Peyer's patch (tissue), 4 donors: ENCODE data around the gene SPATC1L.

Source experiments
- POLR2A ChIP-seq, 2 donors: fragments of 450-650 bp; IDR thresholded peaks; one replicate each; pipeline ENCODE4 v1.5.1; 2017; ENCODE audit warnings: antibody characterized with exemption in 2 of 2, mild to moderate bottlenecking in 2 of 2, moderate library complexity in 2 of 2
- TF ChIP-seq, protein P1 (sequence below), 6 experiments: fragments of 450-650 bp in 4 of 6; fragments of 200-600 bp in 2 of 6; sonication (generic) in 1 of 6; IDR thresholded peaks; one replicate each; pipeline ENCODE4 v1.5.1; 2017 to 2019; ENCODE audit warnings: antibody characterized with exemption in 6 of 6, mild to moderate bottlenecking in 3 of 6, moderate library complexity in 1 of 6

DNA sequence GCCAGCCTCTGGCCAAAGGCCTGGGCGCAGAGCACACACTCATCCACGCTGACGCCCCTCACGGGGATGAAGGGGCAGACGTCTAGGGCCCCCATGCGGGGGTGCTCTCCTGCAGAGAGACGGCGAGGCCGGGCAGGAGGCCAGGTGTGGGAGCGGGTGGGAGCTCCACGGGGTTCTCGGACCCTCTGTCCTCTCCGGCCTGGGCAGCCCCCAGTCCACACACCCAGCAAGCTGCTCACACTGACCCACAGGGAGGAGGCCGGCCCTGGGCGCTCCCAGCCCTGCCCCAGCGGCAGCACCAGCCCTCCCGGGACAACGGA is 31.4 kb downstream of the SPATC1L start:
- TF ChIP-seq, protein P1, sequence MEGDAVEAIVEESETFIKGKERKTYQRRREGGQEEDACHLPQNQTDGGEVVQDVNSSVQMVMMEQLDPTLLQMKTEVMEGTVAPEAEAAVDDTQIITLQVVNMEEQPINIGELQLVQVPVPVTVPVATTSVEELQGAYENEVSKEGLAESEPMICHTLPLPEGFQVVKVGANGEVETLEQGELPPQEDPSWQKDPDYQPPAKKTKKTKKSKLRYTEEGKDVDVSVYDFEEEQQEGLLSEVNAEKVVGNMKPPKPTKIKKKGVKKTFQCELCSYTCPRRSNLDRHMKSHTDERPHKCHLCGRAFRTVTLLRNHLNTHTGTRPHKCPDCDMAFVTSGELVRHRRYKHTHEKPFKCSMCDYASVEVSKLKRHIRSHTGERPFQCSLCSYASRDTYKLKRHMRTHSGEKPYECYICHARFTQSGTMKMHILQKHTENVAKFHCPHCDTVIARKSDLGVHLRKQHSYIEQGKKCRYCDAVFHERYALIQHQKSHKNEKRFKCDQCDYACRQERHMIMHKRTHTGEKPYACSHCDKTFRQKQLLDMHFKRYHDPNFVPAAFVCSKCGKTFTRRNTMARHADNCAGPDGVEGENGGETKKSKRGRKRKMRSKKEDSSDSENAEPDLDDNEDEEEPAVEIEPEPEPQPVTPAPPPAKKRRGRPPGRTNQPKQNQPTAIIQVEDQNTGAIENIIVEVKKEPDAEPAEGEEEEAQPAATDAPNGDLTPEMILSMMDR (IDR thresholded peaks at IDR 0.05): no peak
- TF ChIP-seq POLR2A (IDR thresholded peaks at IDR 0.05): no peak
